ENCODE data around the gene CDK12.
A peak's percentile ranks its signal among the peaks of the same experiment; 100 is the strongest.

Gene CDK12

GRCh38 chr17:39548494-39549225 lies 87.4 kb downstream of the CDK12 start:
- no peak overlapping the region for H3K4me3 ChIP-seq (ENCODE audit: low read depth, low read length)
- peak; percentile 23 for DNase-seq (ENCODE audit: low read depth, low spot score)
- in situ Hi-C loops (cut with HindIII; ENCODE audit: low sequenced_read_pairs) = no loop called here
- no peak for TF ChIP-seq CTCF (IDR thresholded peaks at IDR 0.05; ENCODE audit: low read depth, low read length)

GRCh38 chr17:39549747-39550573 lies 88.7 kb downstream of the CDK12 start:
- no peak for TF ChIP-seq CTCF (IDR thresholded peaks at IDR 0.05; ENCODE audit: low read depth, low read length)
- DNase-seq (ENCODE audit: low read depth, low spot score) = no peak
- in situ Hi-C loops (cut with HindIII; ENCODE audit: low sequenced_read_pairs) = no loop called here
- H3K4me3 ChIP-seq (ENCODE audit: low read depth, low read length) = no peak overlapping the region

GRCh38 chr17:39551879-39552278 lies 90.6 kb downstream of the CDK12 start:
- in situ Hi-C loops (cut with HindIII; ENCODE audit: low sequenced_read_pairs) = no loop called here
- no peak overlapping the region for H3K4me3 ChIP-seq (ENCODE audit: low read depth, low read length)
- no peak for TF ChIP-seq CTCF (IDR thresholded peaks at IDR 0.05; ENCODE audit: low read depth, low read length)
- peak; percentile 21 for DNase-seq (ENCODE audit: low read depth, low spot score)

- in situ Hi-C loops (cut with HindIII; ENCODE audit: low sequenced_read_pairs) = no loop called here
- no peak for TF ChIP-seq CTCF (IDR thresholded peaks at IDR 0.05; ENCODE audit: low read depth, low read length)
- no peak overlapping the region for H3K4me3 ChIP-seq (ENCODE audit: low read depth, low read length)
- DNase-seq (ENCODE audit: low read depth, low spot score) = peak; percentile 42
These were observed 92.2 kb downstream of the CDK12 start for GRCh38 chr17:39553341-39553945.

- in situ Hi-C loops (cut with HindIII; ENCODE audit: low sequenced_read_pairs) = no loop called here
- TF ChIP-seq CTCF (IDR thresholded peaks at IDR 0.05; ENCODE audit: low read depth, low read length) = no peak
- H3K4me3 ChIP-seq (ENCODE audit: low read depth, low read length) = no peak overlapping the region
- DNase-seq (ENCODE audit: low read depth, low spot score) = no peak
These were observed 94.1 kb downstream of the CDK12 start for GRCh38 chr17:39555368-39555767.

- H3K4me3 ChIP-seq (ENCODE audit: low read depth, low read length) = no peak overlapping the region
- no peak for TF ChIP-seq CTCF (IDR thresholded peaks at IDR 0.05; ENCODE audit: low read depth, low read length)
- in situ Hi-C loops (cut with HindIII; ENCODE audit: low sequenced_read_pairs) = no loop called here
- DNase-seq (ENCODE audit: low read depth, low spot score) = no peak
These were observed 95.1 kb downstream of the CDK12 start for GRCh38 chr17:39556423-39556822.
